ENCODE data around the gene ATP5F1D. TPM values are rescaled to one million over a fixed set of nuclear protein-coding genes. Genes with fewer than 3 reads are reported as not detected.

The ATP5F1D gene
- total RNA-seq, 1 experiment from 2014 or later, result 157 TPM

- H3K4me2 ChIP-seq, result peak overlapping the region; percentile 84; the same call in 1 of the 2 replicates
- H2AFZ ChIP-seq, result no peak overlapping the region
- ChIA-PET POLR2A (ENCODE audit: unreplicated experiment) (no interaction called here), CTCF (no interaction called here)
- no peak overlapping the region for H3K4me3 ChIP-seq
- H3K9me3 ChIP-seq (ENCODE audit: insufficient read depth, low read depth), result no peaks in the 10 kb centered on the region
- TF ChIP-seq EZH2 (IDR thresholded peaks at IDR 0.05; ENCODE audit: low read depth), result no peak
- TF ChIP-seq, protein P1, sequence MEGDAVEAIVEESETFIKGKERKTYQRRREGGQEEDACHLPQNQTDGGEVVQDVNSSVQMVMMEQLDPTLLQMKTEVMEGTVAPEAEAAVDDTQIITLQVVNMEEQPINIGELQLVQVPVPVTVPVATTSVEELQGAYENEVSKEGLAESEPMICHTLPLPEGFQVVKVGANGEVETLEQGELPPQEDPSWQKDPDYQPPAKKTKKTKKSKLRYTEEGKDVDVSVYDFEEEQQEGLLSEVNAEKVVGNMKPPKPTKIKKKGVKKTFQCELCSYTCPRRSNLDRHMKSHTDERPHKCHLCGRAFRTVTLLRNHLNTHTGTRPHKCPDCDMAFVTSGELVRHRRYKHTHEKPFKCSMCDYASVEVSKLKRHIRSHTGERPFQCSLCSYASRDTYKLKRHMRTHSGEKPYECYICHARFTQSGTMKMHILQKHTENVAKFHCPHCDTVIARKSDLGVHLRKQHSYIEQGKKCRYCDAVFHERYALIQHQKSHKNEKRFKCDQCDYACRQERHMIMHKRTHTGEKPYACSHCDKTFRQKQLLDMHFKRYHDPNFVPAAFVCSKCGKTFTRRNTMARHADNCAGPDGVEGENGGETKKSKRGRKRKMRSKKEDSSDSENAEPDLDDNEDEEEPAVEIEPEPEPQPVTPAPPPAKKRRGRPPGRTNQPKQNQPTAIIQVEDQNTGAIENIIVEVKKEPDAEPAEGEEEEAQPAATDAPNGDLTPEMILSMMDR (conservative IDR thresholded peaks at IDR 0.05), result no peak
- H4K20me1 ChIP-seq (ENCODE audit: insufficient read depth), result peaks cover 12% of the 10 kb centered on the region
- peaks cover 37% of the 10 kb centered on the region for H3K4me1 ChIP-seq (replicated peaks; ENCODE audit: insufficient read depth)
- DNase-seq, result no peak
- H3K9me2 ChIP-seq (ENCODE audit: insufficient read depth), result no peaks in the 10 kb centered on the region
- peaks cover 44% of the 10 kb centered on the region for H3F3A ChIP-seq (ENCODE audit: insufficient read depth, low read depth)
- intact Hi-C loops (cut with micrococcal nuclease; ENCODE audit: unreplicated experiment), result no loop called here
- H3K27ac ChIP-seq, result no peak overlapping the region
- BruUV-seq (replicated peaks), result no TSS peak
- H3K27me3 ChIP-seq (ENCODE audit: insufficient read depth, low read depth), result no peaks in the 10 kb centered on the region
- H3K36me3 ChIP-seq (ENCODE audit: low read depth), result peaks cover 11% of the 10 kb centered on the region; the same call in 1 of the 2 replicates
- peaks cover 60% of the 10 kb centered on the region for H3K79me2 ChIP-seq (ENCODE audit: low read depth)
Observed at GRCh38 chr19:1271528-1272422, 30.2 kb downstream of the ATP5F1D start.

DNA sequence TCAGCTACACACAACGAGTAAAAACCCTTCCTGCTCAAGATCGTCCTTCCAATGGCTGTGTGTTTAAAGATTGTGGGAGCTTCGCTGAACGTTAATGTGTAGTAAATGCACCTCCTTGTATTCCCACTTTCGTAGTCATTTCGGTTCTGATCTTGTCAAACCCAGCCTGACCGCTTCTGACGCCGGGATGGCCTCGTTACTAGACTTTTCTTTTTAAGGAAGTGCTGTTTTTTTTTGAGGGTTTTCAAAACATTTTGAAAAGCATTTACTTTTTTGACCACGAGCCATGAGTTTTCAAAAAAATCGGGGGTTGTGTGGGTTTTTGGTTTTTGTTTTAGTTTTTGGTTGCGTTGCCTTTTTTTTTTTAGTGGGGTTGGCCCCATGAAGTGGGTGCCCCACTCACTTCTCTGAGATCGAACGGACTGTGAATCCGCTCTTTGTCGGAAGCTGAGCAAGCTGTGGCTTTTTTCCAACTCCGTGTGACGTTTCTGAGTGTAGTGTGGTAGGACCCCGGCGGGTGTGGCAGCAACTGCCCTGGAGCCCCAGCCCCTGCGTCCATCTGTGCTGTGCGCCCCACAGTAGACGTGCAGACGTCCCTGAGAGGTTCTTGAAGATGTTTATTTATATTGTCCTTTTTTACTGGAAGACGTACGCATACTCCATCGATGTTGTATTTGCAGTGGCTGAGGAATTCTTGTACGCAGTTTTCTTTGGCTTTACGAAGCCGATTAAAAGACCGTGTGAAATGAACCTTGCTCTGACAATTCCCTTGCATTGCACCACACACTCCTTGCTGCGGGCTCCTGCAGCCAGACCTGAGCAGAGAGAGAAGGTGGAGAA is 31.1 kb downstream of the ATP5F1D start:
- POLR2A ChIA-PET (ENCODE audit: unreplicated experiment), result no interaction called here
- Histone ChIP-seq H3F3A (ENCODE audit: insufficient read depth, low read depth) (peaks cover 44% of the 10 kb centered on the region), H3K9me2 (ENCODE audit: insufficient read depth) (no peaks in the 10 kb centered on the region), H3K9me3 (ENCODE audit: insufficient read depth, low read depth) (no peaks in the 10 kb centered on the region), H3K4me1 (replicated peaks; ENCODE audit: insufficient read depth) (peaks cover 32% of the 10 kb centered on the region), H3K27ac (no peak overlapping the region), H3K4me2 (peak overlapping the region; percentile 89), H3K27me3 (ENCODE audit: insufficient read depth, low read depth) (no peaks in the 10 kb centered on the region), H4K20me1 (ENCODE audit: insufficient read depth) (peaks cover 12% of the 10 kb centered on the region), H3K4me3 (no peak overlapping the region), H3K79me2 (ENCODE audit: low read depth) (peaks cover 64% of the 10 kb centered on the region), H3K36me3 (ENCODE audit: low read depth) (peaks cover 11% of the 10 kb centered on the region; the same call in 1 of the 2 replicates), H2AFZ (no peak overlapping the region)
- DNase-seq, result no peak
- TF ChIP-seq, protein P1 (conservative IDR thresholded peaks at IDR 0.05), result no peak
- no peak for TF ChIP-seq EZH2 (IDR thresholded peaks at IDR 0.05; ENCODE audit: low read depth)
- CTCF ChIA-PET, result interaction anchor here (0.6 kb wide), 1 partner anchor 88 kb away, joined by 3 read pairs; no protein-coding TSS in a partner anchor
- intact Hi-C loops (cut with micrococcal nuclease; ENCODE audit: unreplicated experiment), result no loop called here
- no TSS peak for BruUV-seq (replicated peaks)

DNA sequence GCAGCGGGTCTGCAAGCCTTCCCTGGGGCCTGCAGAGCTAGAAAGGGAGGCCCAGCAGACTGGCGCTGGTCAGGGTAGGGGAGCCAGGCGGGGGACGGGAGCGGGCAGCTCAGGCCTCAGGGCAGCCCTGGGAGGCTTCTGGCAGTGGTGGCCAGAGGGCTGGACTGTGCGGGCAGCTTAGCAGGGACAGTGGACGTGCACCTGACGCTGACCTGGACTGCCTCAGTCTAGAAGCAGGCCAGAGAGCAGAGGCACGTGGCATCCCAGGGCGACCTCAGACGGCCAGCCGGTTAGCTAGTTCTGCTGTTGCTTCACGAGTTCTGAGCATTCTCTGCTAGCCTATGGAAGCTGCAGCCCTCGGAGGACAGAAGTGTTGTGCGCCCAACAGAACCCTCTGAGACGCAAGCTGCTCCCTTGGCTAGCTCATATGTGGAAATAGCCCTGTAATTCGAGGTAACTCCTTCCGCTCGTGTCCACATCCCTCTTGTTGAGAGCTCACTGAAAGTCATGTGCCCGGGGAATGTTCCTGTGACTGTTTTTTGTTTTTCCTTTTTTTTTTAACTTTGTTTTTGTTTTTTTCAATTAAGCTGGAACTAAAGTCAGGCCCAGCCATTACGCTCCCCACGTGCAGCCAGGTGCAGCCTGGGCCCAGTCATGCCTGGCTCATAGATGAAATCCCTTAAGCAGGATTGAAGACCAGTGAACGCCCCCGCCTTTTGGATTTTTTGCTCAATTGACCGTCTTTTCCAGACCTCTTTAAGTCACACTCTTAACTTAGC is 31.9 kb downstream of the ATP5F1D start:
- no peak overlapping the region for H2AFZ ChIP-seq
- no peaks in the 10 kb centered on the region for H3K27me3 ChIP-seq (ENCODE audit: insufficient read depth, low read depth)
- H3K9me2 ChIP-seq (ENCODE audit: insufficient read depth), result no peaks in the 10 kb centered on the region
- H3K36me3 ChIP-seq (ENCODE audit: low read depth), result peaks cover 11% of the 10 kb centered on the region; the same call in 1 of the 2 replicates
- no TSS peak for BruUV-seq (replicated peaks)
- H3K4me1 ChIP-seq (replicated peaks; ENCODE audit: insufficient read depth), result peaks cover 31% of the 10 kb centered on the region
- peak overlapping the region; percentile 78; the same call in 1 of the 2 replicates for H3K4me3 ChIP-seq
- peak overlapping the region; percentile 86; the same call in 1 of the 2 replicates for H3K27ac ChIP-seq
- intact Hi-C loops (cut with micrococcal nuclease; ENCODE audit: unreplicated experiment), result no loop called here
- ChIA-PET POLR2A (ENCODE audit: unreplicated experiment) (no interaction called here), CTCF (interaction anchor here (0.6 kb wide), 1 partner anchor 87 kb away, joined by 3 read pairs; no protein-coding TSS in a partner anchor)
- H3K4me2 ChIP-seq, result peak overlapping the region; percentile 89
- no peak for DNase-seq
- H4K20me1 ChIP-seq (ENCODE audit: insufficient read depth), result peaks cover 12% of the 10 kb centered on the region
- TF ChIP-seq, protein P1 (conservative IDR thresholded peaks at IDR 0.05), result no peak
- TF ChIP-seq EZH2 (IDR thresholded peaks at IDR 0.05; ENCODE audit: low read depth), result no peak
- peaks cover 64% of the 10 kb centered on the region for H3K79me2 ChIP-seq (ENCODE audit: low read depth)
- peaks cover 43% of the 10 kb centered on the region for H3F3A ChIP-seq (ENCODE audit: insufficient read depth, low read depth)
- no peaks in the 10 kb centered on the region for H3K9me3 ChIP-seq (ENCODE audit: insufficient read depth, low read depth)
